DMS79 treated with DMSO at 0.1 percent for 48 hours (cell line): ENCODE data around the gene SLC13A3.

ENCODE experiments used
- DNase-seq: peaks from one replicate; lab custom pipeline; 2025; lab: John Stamatoyannopoulos, UW

Gene SLC13A3

DNA sequence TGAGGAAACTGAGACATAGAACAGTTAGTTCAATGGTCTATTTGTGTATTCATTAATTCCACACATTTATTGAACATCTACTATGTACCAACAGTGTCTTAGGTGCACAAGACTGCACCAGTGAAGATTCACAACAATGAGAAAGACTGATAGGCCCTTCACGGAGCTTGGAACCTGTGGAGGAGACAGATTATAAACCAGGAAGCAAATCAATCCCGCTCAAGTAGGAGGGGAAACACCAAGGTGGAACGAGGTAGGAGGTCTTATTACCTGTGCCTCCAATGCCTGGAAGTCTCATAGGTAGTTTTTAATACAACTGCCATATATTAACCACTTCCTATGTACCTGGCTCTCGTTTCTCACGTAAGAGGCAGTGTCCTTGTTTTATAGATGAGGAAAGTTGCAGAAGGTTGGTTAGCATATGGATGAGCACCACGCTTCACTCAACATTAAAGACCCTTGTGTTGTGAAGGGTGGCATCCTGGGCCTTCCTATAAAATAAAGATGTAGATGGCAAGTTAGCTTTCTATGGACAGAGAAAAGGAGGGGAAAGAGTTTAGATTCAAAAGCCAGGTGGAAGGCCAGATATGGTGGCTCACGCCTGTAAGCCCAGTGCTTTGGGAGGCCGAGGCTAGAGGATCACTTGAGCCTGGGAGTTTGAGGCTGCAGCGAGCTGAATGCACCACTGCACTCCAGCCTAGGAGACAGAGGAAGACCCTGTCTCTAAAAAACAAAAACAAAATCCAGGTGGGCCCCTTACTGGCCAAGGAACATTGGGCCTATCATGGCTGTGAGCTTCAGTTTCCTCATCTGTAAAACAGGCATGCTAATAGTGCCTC lies 45.1 kb downstream of the SLC13A3 start:
- DNase-seq = no peak

DNA sequence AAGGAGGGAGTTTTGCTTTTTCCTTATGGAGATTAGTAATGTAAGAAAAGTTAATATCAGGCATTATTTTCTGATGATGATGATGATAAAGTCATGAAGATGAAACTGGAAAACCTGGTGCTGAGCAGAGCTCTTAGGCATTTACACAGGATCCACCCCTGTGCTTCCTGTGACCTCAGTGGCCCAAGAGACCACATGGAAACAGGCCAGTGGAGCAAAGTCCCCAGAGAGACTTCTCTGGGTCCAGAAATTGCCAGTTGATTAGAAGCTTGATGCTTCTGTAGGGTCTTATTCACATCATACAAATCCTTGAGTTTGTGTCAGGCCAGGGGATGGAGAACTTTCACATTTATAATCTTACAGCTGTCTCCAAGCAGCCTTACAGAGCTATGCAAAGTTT lies 46.1 kb downstream of the SLC13A3 start:
- DNase-seq = no peak

DNA sequence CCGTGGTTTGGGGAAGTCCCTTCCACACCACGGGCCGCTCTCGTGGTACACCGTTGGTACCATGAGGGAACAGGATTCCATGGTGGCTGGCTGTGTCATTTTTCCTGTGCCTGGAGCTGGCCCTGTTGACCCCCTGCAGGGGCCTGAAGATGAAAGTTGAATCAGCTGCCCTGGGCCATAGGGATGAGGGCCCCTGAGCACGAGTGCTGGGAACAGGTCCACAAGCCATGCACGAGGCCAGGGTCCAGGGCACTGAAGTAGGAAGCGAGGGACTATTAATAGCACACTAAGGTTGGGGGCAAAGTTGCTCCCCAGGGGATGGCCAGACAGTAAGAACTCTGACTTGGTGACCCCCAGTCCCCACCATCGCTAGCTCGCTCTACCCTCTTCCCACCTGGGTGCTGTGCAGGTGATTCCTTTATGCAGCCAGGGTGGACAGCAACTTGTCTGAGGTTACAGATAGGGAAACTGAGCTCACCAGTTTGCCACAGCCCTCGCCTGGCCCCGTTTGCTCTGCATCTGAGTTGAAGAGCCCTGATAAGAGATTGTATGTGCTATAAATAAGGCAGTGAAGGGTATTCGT lies 46.6 kb downstream of the SLC13A3 start:
- DNase-seq = no peak

DNA sequence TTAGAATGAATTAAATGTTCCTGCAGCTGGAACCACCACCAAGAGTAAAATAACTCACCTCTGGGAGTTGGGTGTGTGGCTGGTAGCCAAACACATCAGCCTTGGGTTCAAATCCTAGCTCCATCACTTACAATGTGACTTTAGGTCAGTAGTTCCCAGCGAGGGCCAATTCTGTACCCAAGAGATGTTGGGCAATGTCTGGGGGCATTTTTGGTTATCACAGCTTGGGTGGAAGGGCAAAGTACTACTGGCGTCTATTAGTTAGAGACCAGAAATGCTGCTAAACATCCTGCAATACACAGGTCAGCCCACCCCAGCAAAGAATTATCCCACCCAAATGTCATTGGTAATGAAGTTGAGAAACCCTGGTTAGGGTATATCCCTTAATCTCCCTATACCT lies 48.8 kb downstream of the SLC13A3 start:
- no peak for DNase-seq

DNA sequence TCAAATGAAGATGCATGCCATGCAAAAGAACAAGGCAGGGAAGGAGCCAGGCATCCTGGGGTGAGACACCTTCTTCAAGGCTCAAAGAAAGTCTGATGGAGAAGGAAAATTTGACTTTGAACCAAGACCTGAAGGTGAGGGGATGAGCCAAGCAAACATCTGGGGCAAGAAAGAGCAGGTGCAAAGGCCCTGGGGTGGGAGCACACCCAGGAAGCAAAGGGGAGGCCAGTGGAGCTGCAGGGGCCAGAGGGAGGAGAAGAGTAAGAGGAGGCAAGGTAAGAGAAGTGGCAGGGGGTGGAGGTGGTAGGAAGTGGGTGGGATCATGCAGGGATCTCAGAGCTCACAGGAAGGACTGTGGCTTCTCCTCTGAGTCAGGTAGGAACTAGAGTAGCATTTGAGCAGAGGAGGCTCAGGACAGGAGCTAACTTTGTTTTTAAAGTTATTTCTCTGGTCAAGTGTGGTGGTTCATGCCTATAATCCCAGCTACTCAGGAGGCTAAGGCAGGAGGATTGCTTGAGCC lies 49.6 kb downstream of the SLC13A3 start:
- no peak for DNase-seq

DNA sequence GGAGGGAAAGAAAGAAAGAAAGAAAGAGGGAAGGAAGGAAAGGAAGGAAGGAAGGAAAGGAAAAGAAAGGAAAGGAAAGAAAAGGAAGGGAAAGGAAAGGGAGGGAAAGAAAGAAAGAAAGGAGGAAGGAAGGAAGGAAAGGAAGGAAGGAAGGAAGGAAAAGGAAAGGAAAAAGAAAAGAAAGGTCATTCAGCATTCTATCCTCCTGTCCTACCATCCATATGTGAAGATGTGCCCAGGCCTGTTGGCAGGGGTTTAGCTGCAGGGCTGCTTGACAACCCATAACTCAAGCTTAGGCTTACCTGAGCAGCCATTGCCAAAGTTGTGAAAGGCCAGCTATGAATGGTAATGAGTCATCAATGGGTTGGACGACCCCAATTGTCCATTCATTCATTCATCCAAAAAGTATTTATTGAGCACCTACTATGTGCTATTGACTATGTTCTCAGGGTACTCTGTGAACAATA lies 50.9 kb downstream of the SLC13A3 start:
- DNase-seq = no peak

DNA sequence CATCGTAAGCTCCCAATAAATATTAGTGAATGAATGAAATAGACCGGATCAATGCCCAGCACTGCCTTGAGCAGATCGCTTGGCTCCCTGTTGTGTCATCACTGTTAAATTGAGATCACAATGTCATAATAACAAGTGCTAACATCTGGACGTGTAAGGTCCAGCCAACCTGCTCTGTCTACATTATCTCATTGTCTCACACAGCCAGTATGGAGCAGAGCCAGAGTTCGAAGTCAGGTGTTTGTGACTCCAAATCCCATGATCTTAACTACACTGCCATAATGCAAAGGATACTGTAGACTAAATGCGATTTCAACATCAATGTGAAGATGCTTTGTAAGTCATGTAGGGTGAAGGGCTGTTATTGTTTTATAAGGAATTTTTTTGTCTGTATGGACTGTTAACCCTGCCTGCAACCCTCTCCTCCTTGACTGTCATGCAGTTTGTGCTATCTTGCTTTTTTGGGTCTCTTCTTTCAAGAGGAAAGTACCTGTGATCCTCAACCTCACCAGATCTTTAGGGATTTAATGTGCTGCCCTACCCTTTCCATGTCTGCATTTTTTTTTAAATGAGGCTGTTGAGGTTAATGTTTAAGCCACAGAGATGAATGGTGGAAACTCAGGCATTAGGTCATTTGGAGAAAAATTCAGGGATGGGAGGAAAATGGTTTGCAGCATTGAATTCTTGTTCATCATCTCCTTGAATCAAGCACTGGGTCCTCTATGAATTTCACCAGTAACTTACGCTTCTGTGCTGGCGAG lies 51.9 kb downstream of the SLC13A3 start:
- no peak for DNase-seq

DNA sequence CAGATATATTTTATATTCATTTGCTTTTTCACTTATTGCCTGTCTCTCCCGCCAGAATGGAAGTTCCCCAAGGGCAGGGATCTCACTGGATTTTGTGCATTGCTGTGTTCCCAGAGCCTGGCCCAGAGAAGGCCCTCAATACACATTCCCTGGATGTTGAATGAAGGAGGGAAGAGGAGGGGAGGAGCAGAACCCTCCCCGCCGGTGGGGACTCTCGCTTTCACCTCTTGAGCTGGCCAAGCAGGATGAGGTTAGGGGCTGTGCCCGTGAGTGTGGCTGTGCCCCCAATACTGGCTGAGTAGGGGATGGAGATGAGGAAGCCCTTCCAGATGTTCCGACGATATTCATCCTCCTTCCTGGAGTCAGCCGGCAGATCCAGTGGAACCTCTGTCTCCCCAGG lies 55.3 kb downstream of the SLC13A3 start:
- no peak for DNase-seq

DNA sequence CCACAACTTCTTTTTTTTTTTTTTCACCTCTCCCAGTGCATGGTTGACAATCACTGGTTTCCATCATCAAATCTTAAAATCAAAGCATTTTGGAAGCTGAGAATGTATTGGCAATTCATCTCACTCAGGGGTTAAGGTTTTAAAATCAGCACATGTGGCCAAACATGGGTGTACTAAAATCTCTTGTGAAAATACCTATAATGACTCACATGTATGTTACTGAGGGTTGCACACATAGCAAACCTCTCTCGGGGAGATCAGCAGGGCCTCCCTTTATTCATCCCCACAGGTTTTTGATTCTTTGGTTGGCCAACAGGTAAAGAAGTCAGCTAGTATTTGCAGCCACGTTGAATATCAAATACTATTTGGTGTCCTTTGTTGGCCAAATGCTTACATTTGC lies 56.5 kb downstream of the SLC13A3 start:
- DNase-seq = no peak

DNA sequence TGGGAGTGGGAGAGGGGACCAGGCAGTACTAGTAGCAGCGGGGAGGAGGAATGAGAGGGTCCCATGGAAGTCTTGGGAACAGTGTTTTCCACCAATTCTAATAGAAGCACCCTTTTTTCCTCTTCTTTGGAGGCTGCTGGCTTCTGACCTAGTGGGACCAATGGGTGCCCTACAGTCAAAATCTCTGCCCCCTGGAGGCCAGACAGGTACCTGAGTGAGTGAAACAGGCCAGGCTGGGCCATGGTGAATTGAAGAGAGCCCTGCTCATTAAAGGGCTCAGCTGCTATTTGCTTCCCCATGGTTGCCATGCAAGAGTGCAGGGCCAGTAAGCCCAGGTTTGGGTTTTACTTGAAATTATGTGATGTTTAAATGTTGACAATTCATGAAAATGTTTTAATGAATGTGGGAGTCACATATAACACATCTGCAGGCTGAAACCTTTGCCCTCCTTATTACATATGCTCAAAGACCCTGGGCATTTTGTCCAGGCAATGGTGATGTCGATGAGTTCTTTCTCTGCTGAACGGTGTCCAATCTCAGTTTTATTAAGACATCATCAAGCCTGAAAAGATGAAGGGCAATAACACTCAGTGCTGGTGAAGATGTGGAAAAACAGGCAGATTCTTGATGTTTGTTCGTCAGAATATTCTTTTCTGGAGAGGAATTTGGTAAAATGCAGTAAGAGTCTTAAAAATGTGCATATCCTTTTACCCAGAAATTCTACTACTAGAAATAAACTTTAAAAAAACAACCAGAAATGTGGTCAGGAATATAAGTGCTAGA lies 58.5 kb downstream of the SLC13A3 start:
- no peak for DNase-seq

DNA sequence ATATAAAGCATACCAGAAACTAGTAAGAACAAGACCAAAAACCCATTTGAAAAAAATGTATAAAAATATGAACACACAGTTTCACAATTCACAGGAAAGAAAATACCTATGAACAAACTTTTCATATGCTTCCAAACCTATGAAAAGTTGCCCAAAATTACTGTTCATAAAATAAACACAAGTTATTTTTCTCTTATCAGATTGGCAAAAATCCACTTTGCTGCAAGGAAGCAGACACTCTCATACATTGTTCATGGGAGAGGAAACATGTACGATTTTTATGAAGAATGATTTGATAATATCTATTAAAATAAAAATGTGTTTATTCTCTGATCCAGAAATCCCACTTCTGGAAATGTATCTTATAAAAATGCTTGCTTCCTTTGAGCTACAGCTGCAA lies 60.8 kb downstream of the SLC13A3 start:
- no peak for DNase-seq

DNA sequence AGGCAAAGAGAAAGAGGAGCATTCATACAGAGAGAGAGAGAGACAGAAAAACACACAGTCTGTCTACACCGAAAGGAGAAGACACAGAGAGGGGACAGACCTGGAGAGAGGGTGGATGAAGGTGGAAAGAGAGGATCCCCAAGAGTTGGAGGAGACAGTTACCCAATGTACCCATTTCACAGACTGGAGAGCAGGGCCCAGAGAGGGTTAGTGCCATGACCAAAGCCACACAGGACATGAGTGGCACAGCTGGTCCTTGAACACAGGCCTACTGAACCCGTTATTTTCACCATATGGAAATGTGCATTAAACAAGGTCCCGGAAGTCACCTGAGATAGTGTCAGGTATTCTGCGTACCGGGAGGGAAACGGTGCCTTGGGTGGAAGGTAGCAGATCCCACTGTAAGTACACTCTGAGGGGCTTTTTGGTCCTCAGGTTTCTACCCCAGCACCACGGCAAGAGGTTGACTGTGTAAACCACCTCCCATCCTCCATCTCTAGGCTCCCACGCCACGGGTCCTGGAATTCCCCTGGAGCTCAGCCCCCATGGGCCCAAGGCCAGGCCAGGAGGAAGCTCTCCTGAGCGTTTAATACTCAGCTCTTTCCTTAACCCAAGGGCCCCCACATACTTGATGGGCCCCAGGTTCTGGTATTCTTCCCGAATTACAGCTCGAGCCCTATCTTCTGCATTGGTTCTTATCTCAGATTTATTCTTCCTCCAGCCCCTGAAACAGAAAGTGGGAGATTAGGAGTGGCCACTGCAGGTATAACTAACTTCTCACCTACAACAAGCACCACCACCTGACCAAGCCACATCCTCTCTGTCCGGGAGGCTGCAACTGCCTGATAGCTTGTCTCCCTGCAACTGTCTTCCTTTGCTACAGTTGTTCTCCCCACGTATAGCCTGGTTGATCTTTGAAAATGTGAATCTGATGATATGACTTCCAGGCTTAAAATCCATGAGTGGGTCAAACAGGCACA lies 62.4 kb downstream of the SLC13A3 start:
- DNase-seq = no peak

DNA sequence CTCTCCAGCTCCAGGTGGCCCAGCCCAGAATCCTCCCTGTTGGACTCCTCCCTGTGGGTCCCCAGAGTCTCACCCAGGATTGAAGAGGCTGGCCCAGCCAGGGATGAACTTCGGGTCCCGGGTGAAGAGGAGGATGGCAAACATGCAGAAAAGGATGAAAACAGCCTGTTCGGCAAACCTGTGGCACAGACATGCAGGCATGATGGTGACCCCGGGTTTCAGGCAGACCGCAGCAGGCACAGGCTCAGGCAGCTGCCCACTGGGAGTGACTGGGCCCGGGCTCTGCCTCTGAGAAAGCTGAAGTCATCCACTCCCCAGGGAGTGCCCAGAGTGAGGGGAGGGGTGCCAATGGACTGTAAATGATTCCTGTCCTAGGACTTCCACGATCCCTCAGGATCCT lies 63.3 kb downstream of the SLC13A3 start:
- no peak for DNase-seq

DNA sequence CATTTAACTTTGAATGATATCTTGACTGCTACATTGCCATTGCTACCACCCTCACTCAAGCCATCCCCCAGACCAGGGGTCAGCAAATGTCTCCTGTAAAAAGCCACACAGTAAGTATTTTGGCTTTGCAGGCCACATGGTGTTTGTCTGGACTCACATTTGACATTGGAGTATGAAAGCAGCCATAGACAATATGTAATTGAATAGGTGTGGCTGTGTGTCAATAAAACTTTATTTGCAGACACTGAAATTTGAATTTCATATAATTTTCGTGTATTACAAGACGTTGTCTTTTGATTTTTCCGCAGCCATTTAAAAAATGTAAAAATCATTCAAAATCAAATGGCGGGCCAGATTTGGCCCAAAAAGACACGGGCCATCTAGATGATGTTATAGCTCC lies 64.5 kb downstream of the SLC13A3 start:
- no peak for DNase-seq

DNA sequence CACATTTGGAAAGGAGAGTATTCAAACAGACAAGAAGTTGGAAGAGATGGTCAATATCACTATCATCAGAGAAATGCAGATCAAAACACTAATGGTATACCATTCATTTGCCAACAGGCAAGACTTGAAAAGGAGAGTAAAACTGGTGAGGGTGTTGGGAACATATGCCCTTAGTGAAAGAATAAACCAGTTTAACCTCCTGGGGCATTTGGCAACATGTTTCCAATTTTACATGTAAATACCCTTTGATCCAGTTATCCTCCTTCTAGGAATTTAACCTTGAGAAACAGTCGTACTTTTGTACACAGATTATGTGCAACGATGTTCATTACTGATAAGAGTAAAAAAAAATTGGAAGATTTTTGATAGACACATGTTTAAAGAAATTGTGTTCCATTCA lies 66.8 kb downstream of the SLC13A3 start:
- DNase-seq = no peak

DNA sequence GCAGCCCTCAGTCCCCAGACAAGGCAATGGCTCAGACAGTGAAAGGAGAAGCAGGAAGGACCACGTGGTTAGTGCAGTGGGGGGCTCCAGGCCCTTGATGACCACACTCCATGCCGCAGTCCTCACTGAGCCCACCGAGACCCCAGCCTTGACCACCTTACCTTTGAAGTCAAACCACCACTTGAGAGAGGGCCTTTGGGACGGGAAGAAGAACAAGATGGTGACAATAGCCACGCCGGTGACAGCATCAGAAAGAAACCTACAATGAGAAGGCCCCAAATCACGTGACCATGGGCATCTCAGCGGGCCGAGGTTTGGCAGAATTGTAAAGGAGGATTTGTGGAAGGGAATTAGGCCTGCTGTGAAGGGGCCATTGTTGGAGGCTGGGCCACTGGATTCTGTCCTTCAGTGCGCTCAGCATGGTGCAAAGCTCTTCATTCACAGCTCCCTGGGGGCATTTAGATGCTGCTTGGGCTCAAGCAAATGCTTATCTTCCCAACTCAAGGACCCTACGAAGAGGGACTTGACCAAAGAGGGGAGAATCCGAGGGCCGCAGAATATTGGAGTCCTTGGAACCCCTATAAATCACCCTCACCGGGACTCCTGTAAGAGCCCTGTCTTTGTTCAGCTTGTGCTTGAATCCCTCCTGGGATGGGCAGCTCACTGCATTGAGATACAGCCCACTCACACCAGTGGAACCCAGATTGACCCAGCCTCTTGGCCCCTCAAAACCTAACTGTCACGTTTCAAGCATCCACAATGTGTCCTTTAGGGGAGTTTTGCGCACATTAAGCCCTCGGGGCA lies 67.6 kb downstream of the SLC13A3 start:
- no peak for DNase-seq

DNA sequence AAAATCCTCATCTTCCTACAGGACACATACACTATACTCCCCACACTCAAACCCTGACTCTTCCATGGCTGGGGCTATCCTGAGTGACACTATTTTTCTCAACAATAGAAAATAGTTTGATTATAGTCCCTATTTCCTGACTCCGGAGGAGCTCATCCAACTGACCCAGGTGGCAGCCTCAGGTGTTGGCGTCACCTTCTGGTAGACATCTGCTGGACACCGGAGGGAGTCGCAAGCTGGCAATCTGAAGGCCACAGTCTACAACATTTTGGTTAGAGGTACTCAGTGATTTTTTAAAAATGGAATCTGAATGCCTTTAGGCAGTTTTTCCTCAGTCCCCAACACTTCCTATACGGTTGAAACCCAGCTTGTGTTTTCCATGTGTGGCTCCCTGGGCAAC lies 68.6 kb downstream of the SLC13A3 start:
- no peak for DNase-seq

DNA sequence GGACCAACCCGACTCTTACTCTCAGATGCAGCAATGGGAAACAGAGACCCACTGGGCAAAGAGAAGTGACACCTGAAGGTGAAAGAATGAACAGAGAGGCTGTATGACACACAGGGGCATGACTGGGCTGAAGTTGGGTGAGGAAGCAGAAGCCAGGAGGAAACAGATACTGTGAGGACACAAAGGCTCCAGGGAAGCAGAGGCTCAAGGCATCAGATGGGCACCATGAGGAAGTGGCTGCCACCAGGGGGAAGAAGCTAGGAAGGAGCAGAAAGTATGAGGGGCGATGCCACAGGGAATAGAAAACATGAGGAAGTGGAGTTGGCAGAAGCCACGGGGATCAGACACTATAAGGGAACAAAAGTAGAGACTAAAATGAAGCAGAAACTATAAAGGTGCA lies 69.9 kb downstream of the SLC13A3 start:
- no peak for DNase-seq

DNA sequence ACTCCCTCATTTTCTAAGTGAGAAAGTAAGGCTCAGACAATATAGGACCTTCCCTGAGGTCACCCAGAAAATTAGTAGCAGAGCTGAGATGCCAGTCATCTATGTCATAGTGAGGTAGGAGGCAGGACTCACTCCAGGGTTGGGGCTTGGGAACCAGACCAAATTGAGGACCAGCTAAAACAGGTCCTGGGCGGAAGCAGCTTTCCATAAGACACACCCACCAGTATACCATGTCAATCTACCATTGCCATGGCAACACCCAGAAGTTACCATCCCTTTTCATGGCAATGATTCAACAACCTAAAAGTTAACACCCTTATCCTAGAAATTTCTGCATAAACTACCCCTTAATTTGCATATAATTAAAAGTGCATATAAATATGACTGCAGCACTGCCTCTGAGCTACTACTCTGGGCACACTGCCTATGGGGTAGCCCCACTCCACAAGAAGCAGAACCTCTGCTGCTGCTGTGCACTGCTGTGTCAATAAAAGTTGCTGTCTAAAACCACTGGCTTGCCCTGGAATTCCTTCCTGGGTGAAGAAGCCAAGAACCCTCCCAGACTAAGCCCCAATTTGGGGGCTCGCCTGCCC lies 70.5 kb downstream of the SLC13A3 start:
- no peak for DNase-seq

DNA sequence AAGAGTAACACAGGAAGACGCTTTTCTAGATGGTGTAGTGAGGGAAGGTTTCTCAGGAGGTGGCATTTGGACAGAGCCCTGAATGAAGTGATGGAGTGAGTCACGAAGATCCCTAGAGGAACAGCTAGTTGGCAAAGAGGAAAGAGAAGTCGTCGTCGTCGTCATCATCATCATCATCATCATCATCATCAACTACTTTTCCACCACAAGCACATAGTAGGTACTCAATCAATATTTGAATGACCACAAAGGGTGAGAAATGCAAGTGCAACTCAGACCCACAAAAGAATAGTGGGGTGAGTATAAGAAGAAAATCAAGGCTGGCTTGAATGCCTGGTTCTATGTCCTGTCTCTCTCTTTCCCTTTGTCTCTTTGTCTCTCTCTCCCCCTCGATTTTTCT lies 72.5 kb downstream of the SLC13A3 start:
- DNase-seq = no peak
